Measurements from ENCODE around the gene BBOX1.

BBOX1 gene

GRCh38 chr11:27141576-27141975, 101.0 kb downstream of the BBOX1 start:
- no peak for TF ChIP-seq CTCF (IDR thresholded peaks at IDR 0.05; ENCODE audit: insufficient read depth, missing control alignments)
- no peak for FAIRE-seq
- no peak for DNase-seq (ENCODE audit: insufficient read length, low spot score)

- DNase-seq (ENCODE audit: insufficient read length, low spot score), result no peak
- no peak for FAIRE-seq
These were observed 107.3 kb downstream of the BBOX1 start for GRCh38 chr11:27147916-27148315.

GRCh38 chr11:27148506-27148905, 107.9 kb downstream of the BBOX1 start:
- DNase-seq (ENCODE audit: insufficient read length, low spot score), result no peak
- no peak for FAIRE-seq
- no peak for TF ChIP-seq CTCF (IDR thresholded peaks at IDR 0.05; ENCODE audit: insufficient read depth, missing control alignments)

More at GRCh38 chr11:27147916-27148315, 107.3 kb downstream of the BBOX1 start:
- no peak for TF ChIP-seq CTCF (IDR thresholded peaks at IDR 0.05; ENCODE audit: insufficient read depth, missing control alignments)

- DNase-seq (ENCODE audit: insufficient read length, low spot score) (no peak), FAIRE-seq (no peak)
- no peak for TF ChIP-seq CTCF (IDR thresholded peaks at IDR 0.05; ENCODE audit: insufficient read depth, missing control alignments)
These were observed 109.5 kb downstream of the BBOX1 start for GRCh38 chr11:27150098-27150497.

GRCh38 chr11:27153136-27153535, 112.5 kb downstream of the BBOX1 start:
- FAIRE-seq, result no peak
- no peak for TF ChIP-seq CTCF (IDR thresholded peaks at IDR 0.05; ENCODE audit: insufficient read depth, missing control alignments)
- DNase-seq (ENCODE audit: insufficient read length, low spot score), result no peak

GRCh38 chr11:27158456-27159334, 118.1 kb downstream of the BBOX1 start:
- DNase-seq (ENCODE audit: insufficient read length, low spot score) (peak; percentile 21), FAIRE-seq (no peak)
- peak; percentile 87 for TF ChIP-seq CTCF (IDR thresholded peaks at IDR 0.05; ENCODE audit: insufficient read depth, missing control alignments)

GRCh38 chr11:27159335-27159679, 118.7 kb downstream of the BBOX1 start:
- no peak for TF ChIP-seq CTCF (IDR thresholded peaks at IDR 0.05; ENCODE audit: insufficient read depth, missing control alignments)
- FAIRE-seq, result no peak
- DNase-seq (ENCODE audit: insufficient read length, low spot score), result no peak

All from D721Med (cell line).